ENCODE results near the gene GPR37L1. TPM values are rescaled to one million over a fixed set of nuclear protein-coding genes. Genes with fewer than 3 reads are reported as not detected.

Gene GPR37L1
- total and polyA plus RNA-seq, 2 of the 8 experiments (the other 6 are each of a cell fraction or from before 2014, with no cell fraction given): 0.13 to 0.23 TPM

GRCh38 chr1:202127836-202128622 lies 5.3 kb downstream of the GPR37L1 start (continued):
- TF ChIP-seq NANOG (IDR thresholded peaks at IDR 0.05; ENCODE audit: insufficient read depth, low read depth, low read length, poor library complexity, severe bottlenecking): no peak
- TF ChIP-seq CHD1 (IDR thresholded peaks at IDR 0.05; ENCODE audit: low read depth, low read length): no peak
- TF ChIP-seq ZNF274 (IDR thresholded peaks at IDR 0.05; ENCODE audit: borderline replicate concordance, extremely low read depth, low read length): no peak
- TF ChIP-seq BRCA1 (IDR thresholded peaks at IDR 0.05; ENCODE audit: low read depth, low read length): no peak
- no peak for TF ChIP-seq ASH2L (IDR thresholded peaks at IDR 0.05; ENCODE audit: low read length)
